Stimulated activated naive CD8-positive, alpha-beta T cell treated with anti-CD3 and anti-CD28 coated beads, Interleukin-15, Interleukin-2, amounts not matched to agents 100 ng/mL and 50 ng/mL, for 24 hours (primary cell): ENCODE results near the gene ACO1.

ENCODE experiments used
- H3K27ac Mint-ChIP-seq: one replicate; pipeline ENCODE4 v1.8.0; 2021; ENCODE audit warnings: mild to moderate bottlenecking, mixed read lengths
- H3K27me3 Mint-ChIP-seq: one replicate; pipeline ENCODE4 v1.8.0; 2021; ENCODE audit warnings: mixed read lengths
- H3K36me3 Mint-ChIP-seq: one replicate; pipeline ENCODE4 v1.8.0; 2021; ENCODE audit warnings: low read depth, mixed read lengths
- H3K4me1 Mint-ChIP-seq: one replicate; pipeline ENCODE4 v1.8.0; 2021; ENCODE audit warnings: low read depth, mixed read lengths
- H3K4me3 Mint-ChIP-seq: one replicate; pipeline ENCODE4 v1.8.0; 2021; ENCODE audit warnings: mild to moderate bottlenecking, mixed read lengths
- H3K9me3 Mint-ChIP-seq: one replicate; pipeline ENCODE4 v1.8.0; 2021; ENCODE audit warnings: mixed read lengths

ACO1 gene

DNA sequence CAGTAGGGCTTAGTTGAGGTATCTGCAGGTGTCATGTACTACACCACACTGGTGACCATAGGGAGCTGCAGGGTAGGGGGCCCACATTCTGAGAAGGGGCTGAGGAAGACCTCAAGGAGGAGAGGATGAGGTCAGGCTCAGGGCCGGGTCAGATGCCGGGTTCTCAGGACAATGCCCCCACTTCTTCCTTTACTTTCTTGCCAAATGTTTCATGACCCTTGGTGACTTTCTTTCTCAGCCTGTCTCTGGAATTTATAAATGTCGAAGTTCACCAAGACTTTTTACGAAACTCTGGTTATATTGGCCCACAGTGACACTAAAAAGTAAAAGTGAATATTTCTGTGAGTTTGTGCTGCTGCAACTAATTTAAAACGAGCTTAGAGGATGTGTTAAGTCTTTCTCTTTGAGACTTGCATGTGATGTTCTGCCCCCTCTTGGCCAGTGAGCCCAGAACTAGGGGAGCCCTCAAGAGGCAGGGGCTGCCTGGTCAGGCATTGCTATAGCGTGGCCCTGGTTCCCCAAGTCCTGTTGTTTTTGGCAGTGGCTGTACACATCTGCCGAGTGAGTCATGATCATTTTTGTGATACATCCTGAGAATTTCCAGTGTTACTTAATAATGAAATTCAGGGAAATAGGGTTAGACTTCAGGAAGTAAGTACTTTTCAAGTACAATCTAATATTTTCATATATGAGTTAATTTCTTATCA is 11.2 kb downstream of the ACO1 start:
- H3K4me1 Mint-ChIP-seq: no peaks in the 10 kb centered on the region

GRCh38 chr9:32398207-32398606 is 13.8 kb downstream of the ACO1 start:
- Mint-ChIP-seq H3K36me3 (no peaks in the 10 kb centered on the region), H3K9me3 (no peaks in the 10 kb centered on the region), H3K27ac (no peak overlapping the region), H3K4me1 (no peaks in the 10 kb centered on the region), H3K27me3 (no peaks in the 10 kb centered on the region), H3K4me3 (no peak overlapping the region)

More for the DNA sequence above, 11.2 kb downstream of the ACO1 start:
- no peaks in the 10 kb centered on the region for H3K27me3 Mint-ChIP-seq
- no peaks in the 10 kb centered on the region for H3K9me3 Mint-ChIP-seq
- H3K27ac Mint-ChIP-seq: no peak overlapping the region
- no peak overlapping the region for H3K4me3 Mint-ChIP-seq
- no peaks in the 10 kb centered on the region for H3K36me3 Mint-ChIP-seq

DNA sequence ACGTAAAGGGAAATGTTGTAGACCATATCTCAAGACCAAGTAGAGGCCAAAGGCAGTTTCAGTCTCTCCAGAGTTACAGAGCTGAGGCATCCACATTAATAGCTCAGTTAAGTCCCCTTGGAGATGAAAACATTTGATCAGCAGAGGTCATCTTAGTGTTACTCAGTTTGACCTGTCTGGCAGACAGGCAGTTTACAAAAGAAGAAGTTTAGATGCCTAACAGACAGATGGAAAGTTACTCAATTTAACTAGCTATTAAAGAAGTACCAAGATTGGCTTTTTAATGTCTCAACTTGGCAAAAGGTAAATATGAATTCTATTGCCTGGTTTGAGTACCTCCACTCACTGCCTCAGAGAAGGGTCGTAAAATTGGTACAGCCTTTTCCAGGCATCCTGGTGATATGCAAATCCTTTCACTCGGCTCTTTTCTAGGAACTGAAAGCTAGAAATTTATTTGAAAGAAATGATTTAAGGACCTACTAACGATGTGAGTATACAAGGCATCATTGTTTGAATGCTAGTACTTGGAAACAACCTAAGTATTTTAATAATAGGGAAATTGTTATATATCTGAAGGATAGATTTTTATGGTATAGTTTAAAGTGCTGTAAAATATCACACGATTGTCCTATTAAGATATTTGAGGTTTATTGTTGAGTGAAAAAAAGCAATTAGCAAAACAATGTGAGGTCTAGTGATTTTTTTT is 14.8 kb downstream of the ACO1 start:
- Mint-ChIP-seq H3K9me3 (no peaks in the 10 kb centered on the region), H3K36me3 (no peaks in the 10 kb centered on the region), H3K4me1 (no peaks in the 10 kb centered on the region), H3K27me3 (no peaks in the 10 kb centered on the region), H3K4me3 (no peak overlapping the region), H3K27ac (no peak overlapping the region)

DNA sequence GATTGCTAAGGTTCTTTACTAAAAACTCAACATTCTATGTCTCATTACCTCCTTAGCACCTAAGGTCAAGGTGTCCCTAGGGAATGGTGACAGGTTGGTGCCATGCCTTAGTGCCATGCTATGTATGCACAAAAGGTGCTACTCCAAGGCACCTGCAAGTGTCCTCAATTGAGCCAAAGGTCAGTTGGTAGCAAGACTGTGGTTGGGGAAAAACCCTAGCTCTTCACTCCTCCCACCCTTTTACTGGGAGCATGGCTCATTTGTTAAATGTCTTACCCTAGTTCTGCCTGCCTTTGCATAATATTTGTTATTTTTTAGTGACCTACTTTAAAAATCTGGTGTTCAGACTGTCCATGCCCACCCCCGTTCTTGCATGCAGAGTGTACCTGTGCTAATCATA is 17.0 kb downstream of the ACO1 start:
- H3K4me1 Mint-ChIP-seq: no peaks in the 10 kb centered on the region
- peaks cover 11% of the 10 kb centered on the region for H3K36me3 Mint-ChIP-seq
- no peaks in the 10 kb centered on the region for H3K27me3 Mint-ChIP-seq
- H3K4me3 Mint-ChIP-seq: no peak overlapping the region
- no peaks in the 10 kb centered on the region for H3K9me3 Mint-ChIP-seq
- no peak overlapping the region for H3K27ac Mint-ChIP-seq

GRCh38 chr9:32403567-32404260 is 19.3 kb downstream of the ACO1 start:
- Mint-ChIP-seq H3K4me1 (no peaks in the 10 kb centered on the region), H3K27ac (no peak overlapping the region), H3K36me3 (peaks cover 31% of the 10 kb centered on the region), H3K4me3 (no peak overlapping the region), H3K27me3 (no peaks in the 10 kb centered on the region), H3K9me3 (no peaks in the 10 kb centered on the region)

DNA sequence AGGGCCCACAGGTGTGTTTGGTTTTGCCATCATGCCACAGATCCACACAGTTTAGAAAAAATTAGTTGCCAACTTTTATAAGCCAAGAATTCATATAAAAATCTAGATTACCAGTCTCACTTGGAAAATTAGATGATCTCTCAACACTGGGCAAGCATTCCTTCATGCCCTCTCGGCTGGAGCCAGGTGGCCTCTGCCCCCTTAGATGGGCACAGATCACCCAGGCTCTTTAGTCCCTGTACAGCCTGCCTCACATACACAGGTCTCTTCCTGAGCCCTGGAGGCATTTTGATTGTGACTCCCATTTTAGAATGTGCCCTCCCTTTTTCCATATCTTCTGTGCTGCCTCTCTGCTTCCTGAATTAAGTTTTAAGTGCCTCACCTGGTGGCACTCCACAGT is 20.0 kb downstream of the ACO1 start:
- peaks cover 36% of the 10 kb centered on the region for H3K36me3 Mint-ChIP-seq
- no peaks in the 10 kb centered on the region for H3K9me3 Mint-ChIP-seq
- H3K4me3 Mint-ChIP-seq: no peak overlapping the region
- H3K27ac Mint-ChIP-seq: no peak overlapping the region
- H3K4me1 Mint-ChIP-seq: no peaks in the 10 kb centered on the region
- H3K27me3 Mint-ChIP-seq: no peaks in the 10 kb centered on the region

DNA sequence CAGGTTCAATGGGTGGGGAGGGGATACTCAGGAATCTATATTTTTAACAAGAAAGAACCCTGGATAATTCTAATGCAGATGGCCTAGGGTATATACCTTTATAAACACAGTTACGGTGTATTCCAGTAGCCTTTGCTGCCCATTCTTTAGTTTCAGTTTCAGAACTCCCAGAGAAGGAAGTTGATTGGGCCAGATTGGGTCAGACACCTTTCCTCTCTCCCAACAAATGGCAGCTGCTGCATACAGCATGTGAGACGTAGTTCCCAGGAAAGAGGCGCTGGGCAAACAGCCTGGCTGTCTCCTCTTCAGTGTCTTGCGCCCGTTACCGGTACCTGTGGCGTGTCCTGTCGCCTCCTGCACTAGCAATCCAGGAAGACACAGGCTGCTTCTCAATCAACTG is 20.4 kb downstream of the ACO1 start:
- no peaks in the 10 kb centered on the region for H3K4me1 Mint-ChIP-seq
- H3K27ac Mint-ChIP-seq: no peak overlapping the region
- peaks cover 36% of the 10 kb centered on the region for H3K36me3 Mint-ChIP-seq
- H3K4me3 Mint-ChIP-seq: no peak overlapping the region
- H3K27me3 Mint-ChIP-seq: no peaks in the 10 kb centered on the region
- H3K9me3 Mint-ChIP-seq: no peaks in the 10 kb centered on the region

- Mint-ChIP-seq H3K27me3 (no peaks in the 10 kb centered on the region), H3K4me1 (no peaks in the 10 kb centered on the region), H3K36me3 (peaks cover 36% of the 10 kb centered on the region), H3K27ac (no peak overlapping the region), H3K9me3 (no peaks in the 10 kb centered on the region), H3K4me3 (no peak overlapping the region)
Measured at GRCh38 chr9:32405506-32405905, 21.1 kb downstream of the ACO1 start.

- Mint-ChIP-seq H3K27me3 (no peaks in the 10 kb centered on the region), H3K4me3 (no peak overlapping the region), H3K27ac (no peak overlapping the region), H3K36me3 (peaks cover 40% of the 10 kb centered on the region), H3K9me3 (no peaks in the 10 kb centered on the region), H3K4me1 (no peaks in the 10 kb centered on the region)
Measured at GRCh38 chr9:32406046-32406445, 21.6 kb downstream of the ACO1 start.

DNA sequence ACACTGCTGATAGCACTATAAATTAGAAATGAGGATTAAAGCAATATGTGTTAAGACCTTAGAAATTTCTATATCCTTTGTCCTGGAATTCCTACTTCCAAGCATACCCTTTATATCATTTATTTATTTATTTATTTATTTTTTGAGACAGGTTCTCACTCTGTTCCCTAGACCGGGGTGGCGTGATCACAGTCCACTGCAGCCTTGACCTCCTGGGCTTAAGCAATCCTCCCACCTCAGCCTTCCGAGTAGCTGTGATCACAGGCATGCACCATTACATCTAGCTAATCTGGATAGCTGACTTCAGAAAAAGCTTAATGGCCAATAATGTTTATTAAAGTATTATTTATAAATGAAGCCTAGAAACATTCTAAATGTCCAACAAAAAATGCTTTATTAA is 27.3 kb downstream of the ACO1 start:
- H3K27me3 Mint-ChIP-seq: no peaks in the 10 kb centered on the region
- peaks cover 36% of the 10 kb centered on the region for H3K36me3 Mint-ChIP-seq
- no peaks in the 10 kb centered on the region for H3K4me1 Mint-ChIP-seq
- no peaks in the 10 kb centered on the region for H3K9me3 Mint-ChIP-seq
- H3K27ac Mint-ChIP-seq: no peak overlapping the region
- no peak overlapping the region for H3K4me3 Mint-ChIP-seq

DNA sequence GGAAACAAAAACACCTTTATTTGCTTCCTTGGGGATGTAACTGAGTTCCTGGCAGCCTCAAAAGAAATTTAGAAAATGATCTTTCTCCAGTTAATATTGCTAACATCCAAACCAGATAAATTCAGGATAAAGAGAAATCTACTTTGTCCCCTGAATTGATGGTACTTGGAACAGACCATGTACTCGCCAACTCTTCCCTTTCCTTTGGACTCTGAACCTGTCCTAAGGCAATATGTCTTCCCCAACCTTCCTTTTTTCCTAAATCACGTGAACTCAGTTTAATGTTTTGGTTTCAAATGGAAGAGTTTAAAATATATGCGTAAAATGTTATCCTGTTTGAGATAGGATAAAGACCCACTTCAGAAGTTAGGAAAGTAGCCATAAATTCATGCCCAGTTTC is 28.0 kb downstream of the ACO1 start:
- Mint-ChIP-seq H3K4me3 (no peak overlapping the region), H3K36me3 (peaks cover 31% of the 10 kb centered on the region), H3K27me3 (no peaks in the 10 kb centered on the region), H3K27ac (no peak overlapping the region), H3K4me1 (no peaks in the 10 kb centered on the region), H3K9me3 (no peaks in the 10 kb centered on the region)

GRCh38 chr9:32413424-32413823 is 29.0 kb downstream of the ACO1 start:
- no peaks in the 10 kb centered on the region for H3K4me1 Mint-ChIP-seq
- H3K27ac Mint-ChIP-seq: no peak overlapping the region
- peaks cover 22% of the 10 kb centered on the region for H3K36me3 Mint-ChIP-seq
- H3K27me3 Mint-ChIP-seq: no peaks in the 10 kb centered on the region
- no peaks in the 10 kb centered on the region for H3K9me3 Mint-ChIP-seq
- H3K4me3 Mint-ChIP-seq: no peak overlapping the region

DNA sequence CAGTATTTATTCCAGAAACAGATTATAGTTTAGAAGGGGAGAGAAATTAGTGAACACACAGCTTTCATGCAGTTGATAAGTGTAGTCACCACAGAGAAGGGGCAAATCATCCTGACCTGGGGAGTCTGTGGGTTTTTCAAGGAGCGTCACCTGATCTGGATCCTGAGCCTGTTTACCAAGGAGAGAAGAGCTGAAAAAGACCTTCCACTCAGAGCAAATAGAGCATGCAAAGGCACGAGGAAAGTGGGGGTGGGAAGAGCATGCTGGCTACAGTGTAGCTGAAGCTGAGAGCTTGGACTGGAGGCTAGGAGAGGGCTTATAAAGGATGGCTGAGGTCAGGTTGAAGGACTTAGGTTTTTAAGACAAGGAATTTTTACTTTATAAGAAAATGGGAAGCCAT is 30.4 kb downstream of the ACO1 start:
- Mint-ChIP-seq H3K9me3 (no peaks in the 10 kb centered on the region), H3K4me1 (no peaks in the 10 kb centered on the region)

GRCh38 chr9:32419921-32420320 is 35.5 kb downstream of the ACO1 start:
- Mint-ChIP-seq H3K4me3 (no peak overlapping the region), H3K36me3 (peaks cover 22% of the 10 kb centered on the region), H3K27me3 (no peaks in the 10 kb centered on the region), H3K4me1 (no peaks in the 10 kb centered on the region), H3K9me3 (no peaks in the 10 kb centered on the region), H3K27ac (no peak overlapping the region)

More for the DNA sequence above, 30.4 kb downstream of the ACO1 start:
- no peaks in the 10 kb centered on the region for H3K27me3 Mint-ChIP-seq
- no peak overlapping the region for H3K4me3 Mint-ChIP-seq
- peaks cover 14% of the 10 kb centered on the region for H3K36me3 Mint-ChIP-seq
- H3K27ac Mint-ChIP-seq: no peak overlapping the region

DNA sequence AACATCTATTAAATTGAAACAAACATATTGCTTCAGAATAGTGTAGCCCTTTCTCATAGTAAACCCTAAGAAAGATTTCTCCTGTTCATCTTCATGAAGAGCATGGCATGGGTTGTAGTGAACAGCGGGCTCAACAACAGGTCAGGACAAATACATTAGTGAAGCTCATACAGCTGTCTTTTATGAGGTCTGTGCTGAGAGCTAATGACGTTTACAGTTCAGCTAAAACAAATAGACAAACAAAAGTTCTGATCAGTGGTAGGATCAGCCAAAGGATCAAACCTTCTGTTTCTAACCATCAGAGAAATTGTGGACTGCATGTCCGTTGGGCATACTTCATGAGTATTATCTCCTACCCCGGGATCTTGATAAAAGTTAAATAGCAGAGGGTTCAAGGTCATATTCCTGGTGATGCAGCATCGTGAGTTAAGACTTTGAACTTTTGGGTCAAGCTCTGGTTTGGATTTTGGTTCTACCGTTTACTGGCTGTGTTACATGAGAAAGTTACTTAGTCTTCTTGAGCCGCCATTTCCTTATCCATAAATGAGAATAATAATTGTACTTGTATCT is 37.9 kb downstream of the ACO1 start:
- Mint-ChIP-seq H3K4me1 (no peaks in the 10 kb centered on the region), H3K9me3 (no peaks in the 10 kb centered on the region), H3K4me3 (no peak overlapping the region), H3K36me3 (peaks cover 28% of the 10 kb centered on the region), H3K27ac (no peak overlapping the region), H3K27me3 (no peaks in the 10 kb centered on the region)
